Measurements from ENCODE around the gene SUMO2. TPM values are rescaled to one million over a fixed set of nuclear protein-coding genes. Genes with fewer than 3 reads are reported as not detected.

The SUMO2 gene
- total and polyA plus RNA-seq, 10 of the 15 experiments (the other 5 are each of a cell fraction or from before 2014, with no cell fraction given), result 163 to 803 (median 555) TPM

DNA sequence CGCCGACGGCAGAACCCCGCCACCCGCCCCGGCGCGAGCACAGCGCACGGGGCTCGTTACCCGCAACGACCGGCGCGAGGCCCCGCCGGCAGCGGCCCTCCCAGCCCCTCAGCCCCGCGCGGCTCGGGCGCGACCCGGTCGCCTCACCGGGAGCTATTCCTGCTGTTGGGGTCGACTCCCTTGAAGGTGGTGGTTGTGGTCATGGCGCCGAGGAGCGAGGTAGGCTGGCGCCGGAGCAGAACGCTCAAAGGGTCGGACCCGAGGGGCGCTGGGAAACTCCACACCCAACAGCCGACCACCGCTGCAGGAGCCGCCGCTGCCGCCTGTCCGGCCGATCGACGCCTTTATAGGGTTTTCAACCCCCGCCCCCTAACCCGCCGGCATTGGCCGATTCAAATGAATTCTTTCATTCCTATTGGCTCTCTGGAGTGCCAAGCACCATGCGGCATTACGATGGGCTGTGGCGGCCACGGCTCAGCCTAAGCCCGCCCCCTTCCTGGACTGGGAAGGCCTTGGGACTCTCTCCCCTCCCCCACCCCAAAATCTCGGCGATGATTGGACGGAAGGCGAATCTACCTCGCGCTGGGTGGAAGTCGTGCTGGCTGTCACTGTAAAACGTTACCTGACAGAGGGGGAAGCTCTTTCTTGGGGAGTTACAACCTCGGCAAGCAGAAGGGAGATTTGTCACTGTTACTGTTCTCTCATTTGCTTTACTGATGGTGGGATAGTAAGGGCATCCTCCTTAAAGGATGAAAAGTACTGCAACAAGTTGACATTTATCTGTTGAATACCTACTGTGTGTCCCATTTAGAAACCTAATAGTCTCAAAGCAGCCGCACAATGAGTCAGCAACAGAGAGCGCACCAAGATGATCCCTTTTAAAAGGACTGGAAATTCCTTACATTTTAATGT lies 28.3 kb downstream of the SUMO2 start, which contains the start of gene JPT1 (continued):
- TF ChIP-seq, protein P1, sequence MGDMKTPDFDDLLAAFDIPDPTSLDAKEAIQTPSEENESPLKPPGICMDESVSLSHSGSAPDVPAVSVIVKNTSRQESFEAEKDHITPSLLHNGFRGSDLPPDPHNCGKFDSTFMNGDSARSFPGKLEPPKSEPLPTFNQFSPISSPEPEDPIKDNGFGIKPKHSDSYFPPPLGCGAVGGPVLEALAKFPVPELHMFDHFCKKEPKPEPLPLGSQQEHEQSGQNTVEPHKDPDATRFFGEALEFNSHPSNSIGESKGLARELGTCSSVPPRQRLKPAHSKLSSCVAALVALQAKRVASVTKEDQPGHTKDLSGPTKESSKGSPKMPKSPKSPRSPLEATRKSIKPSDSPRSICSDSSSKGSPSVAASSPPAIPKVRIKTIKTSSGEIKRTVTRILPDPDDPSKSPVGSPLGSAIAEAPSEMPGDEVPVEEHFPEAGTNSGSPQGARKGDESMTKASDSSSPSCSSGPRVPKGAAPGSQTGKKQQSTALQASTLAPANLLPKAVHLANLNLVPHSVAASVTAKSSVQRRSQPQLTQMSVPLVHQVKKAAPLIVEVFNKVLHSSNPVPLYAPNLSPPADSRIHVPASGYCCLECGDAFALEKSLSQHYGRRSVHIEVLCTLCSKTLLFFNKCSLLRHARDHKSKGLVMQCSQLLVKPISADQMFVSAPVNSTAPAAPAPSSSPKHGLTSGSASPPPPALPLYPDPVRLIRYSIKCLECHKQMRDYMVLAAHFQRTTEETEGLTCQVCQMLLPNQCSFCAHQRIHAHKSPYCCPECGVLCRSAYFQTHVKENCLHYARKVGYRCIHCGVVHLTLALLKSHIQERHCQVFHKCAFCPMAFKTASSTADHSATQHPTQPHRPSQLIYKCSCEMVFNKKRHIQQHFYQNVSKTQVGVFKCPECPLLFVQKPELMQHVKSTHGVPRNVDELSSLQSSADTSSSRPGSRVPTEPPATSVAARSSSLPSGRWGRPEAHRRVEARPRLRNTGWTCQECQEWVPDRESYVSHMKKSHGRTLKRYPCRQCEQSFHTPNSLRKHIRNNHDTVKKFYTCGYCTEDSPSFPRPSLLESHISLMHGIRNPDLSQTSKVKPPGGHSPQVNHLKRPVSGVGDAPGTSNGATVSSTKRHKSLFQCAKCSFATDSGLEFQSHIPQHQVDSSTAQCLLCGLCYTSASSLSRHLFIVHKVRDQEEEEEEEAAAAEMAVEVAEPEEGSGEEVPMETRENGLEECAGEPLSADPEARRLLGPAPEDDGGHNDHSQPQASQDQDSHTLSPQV (IDR thresholded peaks at IDR 0.05), result no peak
- TF ChIP-seq, protein P2, sequence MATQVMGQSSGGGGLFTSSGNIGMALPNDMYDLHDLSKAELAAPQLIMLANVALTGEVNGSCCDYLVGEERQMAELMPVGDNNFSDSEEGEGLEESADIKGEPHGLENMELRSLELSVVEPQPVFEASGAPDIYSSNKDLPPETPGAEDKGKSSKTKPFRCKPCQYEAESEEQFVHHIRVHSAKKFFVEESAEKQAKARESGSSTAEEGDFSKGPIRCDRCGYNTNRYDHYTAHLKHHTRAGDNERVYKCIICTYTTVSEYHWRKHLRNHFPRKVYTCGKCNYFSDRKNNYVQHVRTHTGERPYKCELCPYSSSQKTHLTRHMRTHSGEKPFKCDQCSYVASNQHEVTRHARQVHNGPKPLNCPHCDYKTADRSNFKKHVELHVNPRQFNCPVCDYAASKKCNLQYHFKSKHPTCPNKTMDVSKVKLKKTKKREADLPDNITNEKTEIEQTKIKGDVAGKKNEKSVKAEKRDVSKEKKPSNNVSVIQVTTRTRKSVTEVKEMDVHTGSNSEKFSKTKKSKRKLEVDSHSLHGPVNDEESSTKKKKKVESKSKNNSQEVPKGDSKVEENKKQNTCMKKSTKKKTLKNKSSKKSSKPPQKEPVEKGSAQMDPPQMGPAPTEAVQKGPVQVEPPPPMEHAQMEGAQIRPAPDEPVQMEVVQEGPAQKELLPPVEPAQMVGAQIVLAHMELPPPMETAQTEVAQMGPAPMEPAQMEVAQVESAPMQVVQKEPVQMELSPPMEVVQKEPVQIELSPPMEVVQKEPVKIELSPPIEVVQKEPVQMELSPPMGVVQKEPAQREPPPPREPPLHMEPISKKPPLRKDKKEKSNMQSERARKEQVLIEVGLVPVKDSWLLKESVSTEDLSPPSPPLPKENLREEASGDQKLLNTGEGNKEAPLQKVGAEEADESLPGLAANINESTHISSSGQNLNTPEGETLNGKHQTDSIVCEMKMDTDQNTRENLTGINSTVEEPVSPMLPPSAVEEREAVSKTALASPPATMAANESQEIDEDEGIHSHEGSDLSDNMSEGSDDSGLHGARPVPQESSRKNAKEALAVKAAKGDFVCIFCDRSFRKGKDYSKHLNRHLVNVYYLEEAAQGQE (IDR thresholded peaks at IDR 0.05; ENCODE audit: low read depth, low read length), result no peak
- TF ChIP-seq FOXM1 (IDR thresholded peaks at IDR 0.05; ENCODE audit: low read depth, low read length) (peak; percentile 46; the same call in 1 of the 2 replicates), MYC (IDR thresholded peaks at IDR 0.05; ENCODE audit: insufficient read depth, insufficient read length, insufficient replicate concordance, low read length, severe bottlenecking) (no peak), BHLHE40 (IDR thresholded peaks at IDR 0.05; ENCODE audit: borderline replicate concordance in 1 of 2, low read depth in 2 of 2, low read length in 1 of 2) (peak; percentile 31 to 57; a peak in 2 of 4 replicates), EED (IDR thresholded peaks at IDR 0.05; ENCODE audit: low read depth) (no peak), ESRRA (IDR thresholded peaks at IDR 0.05; ENCODE audit: low read length) (no peak), ZNF24 (IDR thresholded peaks at IDR 0.05) (no peak), SREBF2 (IDR thresholded peaks at IDR 0.05; ENCODE audit: low read length) (no peak)
- TF ChIP-seq, protein P3, sequence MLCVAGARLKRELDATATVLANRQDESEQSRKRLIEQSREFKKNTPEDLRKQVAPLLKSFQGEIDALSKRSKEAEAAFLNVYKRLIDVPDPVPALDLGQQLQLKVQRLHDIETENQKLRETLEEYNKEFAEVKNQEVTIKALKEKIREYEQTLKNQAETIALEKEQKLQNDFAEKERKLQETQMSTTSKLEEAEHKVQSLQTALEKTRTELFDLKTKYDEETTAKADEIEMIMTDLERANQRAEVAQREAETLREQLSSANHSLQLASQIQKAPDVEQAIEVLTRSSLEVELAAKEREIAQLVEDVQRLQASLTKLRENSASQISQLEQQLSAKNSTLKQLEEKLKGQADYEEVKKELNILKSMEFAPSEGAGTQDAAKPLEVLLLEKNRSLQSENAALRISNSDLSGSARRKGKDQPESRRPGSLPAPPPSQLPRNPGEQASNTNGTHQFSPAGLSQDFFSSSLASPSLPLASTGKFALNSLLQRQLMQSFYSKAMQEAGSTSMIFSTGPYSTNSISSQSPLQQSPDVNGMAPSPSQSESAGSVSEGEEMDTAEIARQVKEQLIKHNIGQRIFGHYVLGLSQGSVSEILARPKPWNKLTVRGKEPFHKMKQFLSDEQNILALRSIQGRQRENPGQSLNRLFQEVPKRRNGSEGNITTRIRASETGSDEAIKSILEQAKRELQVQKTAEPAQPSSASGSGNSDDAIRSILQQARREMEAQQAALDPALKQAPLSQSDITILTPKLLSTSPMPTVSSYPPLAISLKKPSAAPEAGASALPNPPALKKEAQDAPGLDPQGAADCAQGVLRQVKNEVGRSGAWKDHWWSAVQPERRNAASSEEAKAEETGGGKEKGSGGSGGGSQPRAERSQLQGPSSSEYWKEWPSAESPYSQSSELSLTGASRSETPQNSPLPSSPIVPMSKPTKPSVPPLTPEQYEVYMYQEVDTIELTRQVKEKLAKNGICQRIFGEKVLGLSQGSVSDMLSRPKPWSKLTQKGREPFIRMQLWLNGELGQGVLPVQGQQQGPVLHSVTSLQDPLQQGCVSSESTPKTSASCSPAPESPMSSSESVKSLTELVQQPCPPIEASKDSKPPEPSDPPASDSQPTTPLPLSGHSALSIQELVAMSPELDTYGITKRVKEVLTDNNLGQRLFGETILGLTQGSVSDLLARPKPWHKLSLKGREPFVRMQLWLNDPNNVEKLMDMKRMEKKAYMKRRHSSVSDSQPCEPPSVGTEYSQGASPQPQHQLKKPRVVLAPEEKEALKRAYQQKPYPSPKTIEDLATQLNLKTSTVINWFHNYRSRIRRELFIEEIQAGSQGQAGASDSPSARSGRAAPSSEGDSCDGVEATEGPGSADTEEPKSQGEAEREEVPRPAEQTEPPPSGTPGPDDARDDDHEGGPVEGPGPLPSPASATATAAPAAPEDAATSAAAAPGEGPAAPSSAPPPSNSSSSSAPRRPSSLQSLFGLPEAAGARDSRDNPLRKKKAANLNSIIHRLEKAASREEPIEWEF (IDR thresholded peaks at IDR 0.05; ENCODE audit: insufficient replicate concordance, low read depth, low read length), result no peak
- TF ChIP-seq, protein P4, sequence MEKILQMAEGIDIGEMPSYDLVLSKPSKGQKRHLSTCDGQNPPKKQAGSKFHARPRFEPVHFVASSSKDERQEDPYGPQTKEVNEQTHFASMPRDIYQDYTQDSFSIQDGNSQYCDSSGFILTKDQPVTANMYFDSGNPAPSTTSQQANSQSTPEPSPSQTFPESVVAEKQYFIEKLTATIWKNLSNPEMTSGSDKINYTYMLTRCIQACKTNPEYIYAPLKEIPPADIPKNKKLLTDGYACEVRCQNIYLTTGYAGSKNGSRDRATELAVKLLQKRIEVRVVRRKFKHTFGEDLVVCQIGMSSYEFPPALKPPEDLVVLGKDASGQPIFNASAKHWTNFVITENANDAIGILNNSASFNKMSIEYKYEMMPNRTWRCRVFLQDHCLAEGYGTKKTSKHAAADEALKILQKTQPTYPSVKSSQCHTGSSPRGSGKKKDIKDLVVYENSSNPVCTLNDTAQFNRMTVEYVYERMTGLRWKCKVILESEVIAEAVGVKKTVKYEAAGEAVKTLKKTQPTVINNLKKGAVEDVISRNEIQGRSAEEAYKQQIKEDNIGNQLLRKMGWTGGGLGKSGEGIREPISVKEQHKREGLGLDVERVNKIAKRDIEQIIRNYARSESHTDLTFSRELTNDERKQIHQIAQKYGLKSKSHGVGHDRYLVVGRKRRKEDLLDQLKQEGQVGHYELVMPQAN (conservative IDR thresholded peaks at IDR 0.05), result peak; percentile 97
